ENCODE results near the gene SBK2.
A peak's percentile ranks its signal among the peaks of the same experiment; 100 is the strongest.

SBK2 gene

DNA sequence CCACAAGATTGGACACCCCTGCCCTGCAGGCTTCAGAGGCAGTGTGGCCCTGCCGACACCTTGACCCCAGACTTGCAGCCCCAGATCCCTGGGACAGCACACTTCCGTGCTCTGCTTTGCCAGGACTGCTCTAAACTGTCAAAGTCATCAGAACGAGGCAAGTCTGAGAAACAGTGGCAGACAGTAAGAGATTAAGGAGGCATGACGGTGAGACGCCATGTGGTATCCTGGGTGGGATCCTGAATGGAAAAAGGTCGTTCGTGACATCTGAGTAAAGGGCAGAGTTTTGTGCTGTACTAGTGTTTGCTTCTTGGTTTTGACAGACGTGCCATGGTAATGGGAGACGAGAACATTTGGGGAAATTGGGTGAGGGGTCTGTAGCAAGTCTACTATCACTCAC is 29.9 kb upstream of the SBK2 start:
- Histone ChIP-seq H3K27me3 (ENCODE audit: control insufficient read depth in 1 of 2, insufficient read depth in 1 of 2, low read length in 2 of 2) (peaks cover 0 to 23% of the 10 kb centered on the region in 2 experiments), H3K79me1 (replicated peaks; ENCODE audit: low read length, poor library complexity, severe bottlenecking) (no peaks in the 10 kb centered on the region), H3K27ac (ENCODE audit: low read length, poor library complexity, severe bottlenecking) (no peak overlapping the region), H2BK120ac (ENCODE audit: low read depth, low read length) (no peak overlapping the region), H3K4ac (ENCODE audit: low read depth in 1 of 2, low read length in 2 of 2) (no peak overlapping the region), H3K23ac (ENCODE audit: low read length in 2 of 2) (no peak overlapping the region), H3K9ac (ENCODE audit: low read length) (no peak overlapping the region), H4K8ac (ENCODE audit: low read length) (no peak overlapping the region), H3K4me2 (ENCODE audit: low read length, poor library complexity, severe bottlenecking) (no peak overlapping the region), H3K36me3 (ENCODE audit: control insufficient read depth in 1 of 2, insufficient read depth in 2 of 2, low read depth in 1 of 2, low read length in 2 of 2) (peaks cover 0 to 2% of the 10 kb centered on the region in 2 experiments), H3K4me3 (ENCODE audit: insufficient read depth in 1 of 2, low read depth in 1 of 2, low read length in 2 of 2) (no peak overlapping the region), H3K18ac (ENCODE audit: low read depth in 1 of 2, low read length in 2 of 2) (no peak overlapping the region), H3K9me3 (ENCODE audit: control insufficient read depth, low read length) (peaks cover 8% of the 10 kb centered on the region), H3K14ac (ENCODE audit: low read length in 2 of 2) (no peak overlapping the region), H2BK12ac (ENCODE audit: low read length in 2 of 2) (no peak overlapping the region), H2BK5ac (ENCODE audit: low read depth, low read length, poor library complexity, severe bottlenecking) (no peak overlapping the region), H2AFZ (ENCODE audit: low read depth, low read length) (no peak overlapping the region), H2AK5ac (ENCODE audit: low read length, severe bottlenecking) (no peak overlapping the region), H3K4me1 (ENCODE audit: control insufficient read depth, insufficient read depth, low read depth, low read length) (peaks cover 3% of the 10 kb centered on the region), H2BK15ac (ENCODE audit: low read depth, poor library complexity, severe bottlenecking) (no peak overlapping the region), H4K91ac (ENCODE audit: low read length) (no peak overlapping the region)
- DNase-seq = no peak
- WGBS = 69% methylated on average over 8 of the region's 9 CpGs

DNA sequence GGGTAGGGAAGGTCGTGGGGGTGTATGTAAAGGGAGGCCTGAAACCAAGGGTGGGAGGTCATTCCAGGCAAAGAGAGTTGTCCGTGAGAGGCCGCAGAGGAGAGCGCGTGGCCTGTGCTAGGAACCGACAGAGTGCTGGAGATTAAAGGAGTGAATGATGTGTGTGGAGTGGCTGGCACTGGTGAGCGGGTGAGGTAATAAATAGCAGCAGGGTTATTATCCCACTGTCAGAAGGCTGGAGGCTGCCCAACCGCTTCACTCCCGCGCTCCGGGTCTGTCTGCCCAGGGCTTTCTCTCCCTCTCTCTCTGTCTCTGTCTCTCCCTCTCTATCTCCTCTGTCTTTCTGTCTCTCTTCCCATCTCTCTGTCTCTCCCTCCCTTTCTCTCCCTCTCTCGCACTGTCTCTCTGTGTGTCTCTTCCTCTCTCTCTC is 26.3 kb upstream of the SBK2 start:
- no peak overlapping the region for H2BK15ac ChIP-seq (ENCODE audit: low read depth, poor library complexity, severe bottlenecking)
- H3K4ac ChIP-seq (ENCODE audit: low read depth in 1 of 2, low read length in 2 of 2) = no peak overlapping the region
- peak overlapping the region; percentile 60 for H4K8ac ChIP-seq (ENCODE audit: low read length)
- no peak overlapping the region for H4K91ac ChIP-seq (ENCODE audit: low read length)
- peak overlapping the region in 1 of 2 experiments; percentile 36 for H3K4me3 ChIP-seq (ENCODE audit: insufficient read depth in 1 of 2, low read depth in 1 of 2, low read length in 2 of 2)
- H3K79me1 ChIP-seq (replicated peaks; ENCODE audit: low read length, poor library complexity, severe bottlenecking) = no peaks in the 10 kb centered on the region
- H3K27me3 ChIP-seq (ENCODE audit: control insufficient read depth in 1 of 2, insufficient read depth in 1 of 2, low read length in 2 of 2) = peaks cover 3 to 26% of the 10 kb centered on the region in 2 experiments
- H3K9ac ChIP-seq (ENCODE audit: low read length) = no peak overlapping the region
- H3K23ac ChIP-seq (ENCODE audit: low read length in 2 of 2) = no peak overlapping the region
- no peak overlapping the region for H3K14ac ChIP-seq (ENCODE audit: low read length in 2 of 2)
- H2BK120ac ChIP-seq (ENCODE audit: low read depth, low read length) = peak overlapping the region; percentile 49
- no peak overlapping the region for H2BK12ac ChIP-seq (ENCODE audit: low read length in 2 of 2)
- 59% methylated on average over 12 of the region's 12 CpGs for WGBS
- no peak overlapping the region for H2AFZ ChIP-seq (ENCODE audit: low read depth, low read length)
- peak overlapping the region; percentile 38 for H2AK5ac ChIP-seq (ENCODE audit: low read length, severe bottlenecking)
- no peak overlapping the region for H3K27ac ChIP-seq (ENCODE audit: low read length, poor library complexity, severe bottlenecking)
- H3K4me2 ChIP-seq (ENCODE audit: low read length, poor library complexity, severe bottlenecking) = no peak overlapping the region
- peaks cover 7% of the 10 kb centered on the region for H3K9me3 ChIP-seq (ENCODE audit: control insufficient read depth, low read length)
- peaks cover 3% of the 10 kb centered on the region for H3K4me1 ChIP-seq (ENCODE audit: control insufficient read depth, insufficient read depth, low read depth, low read length)
- H3K36me3 ChIP-seq (ENCODE audit: control insufficient read depth in 1 of 2, insufficient read depth in 2 of 2, low read depth in 1 of 2, low read length in 2 of 2) = peaks cover 0 to 3% of the 10 kb centered on the region in 2 experiments
- H2BK5ac ChIP-seq (ENCODE audit: low read depth, low read length, poor library complexity, severe bottlenecking) = no peak overlapping the region
- DNase-seq = no peak
- no peak overlapping the region for H3K18ac ChIP-seq (ENCODE audit: low read depth in 1 of 2, low read length in 2 of 2)

DNA sequence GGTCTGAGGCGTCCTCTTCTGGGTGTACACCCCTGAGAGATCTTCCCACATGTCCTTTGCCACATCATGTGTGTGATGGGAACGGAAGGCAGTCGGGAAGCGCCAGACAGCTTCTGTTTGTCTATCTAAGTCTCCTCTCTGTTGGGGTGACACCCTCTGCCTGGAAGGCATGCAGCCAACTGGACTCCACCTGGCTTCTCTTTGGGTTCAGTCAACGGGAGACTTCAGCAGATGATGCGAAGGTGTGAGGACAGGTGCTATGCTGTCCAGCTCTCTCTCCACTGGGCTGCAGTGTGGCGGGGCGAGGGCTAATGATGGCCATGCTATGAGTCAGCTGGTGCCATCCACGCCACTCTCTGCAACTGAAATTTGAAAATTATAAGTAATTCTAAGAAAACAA is 22.8 kb upstream of the SBK2 start:
- DNase-seq = no peak
- Histone ChIP-seq H3K27me3 (ENCODE audit: control insufficient read depth in 1 of 2, insufficient read depth in 1 of 2, low read length in 2 of 2) (peaks cover 3 to 22% of the 10 kb centered on the region in 2 experiments), H3K23ac (ENCODE audit: low read length in 2 of 2) (no peak overlapping the region), H3K4me1 (ENCODE audit: control insufficient read depth, insufficient read depth, low read depth, low read length) (peaks cover 3% of the 10 kb centered on the region), H3K4ac (ENCODE audit: low read depth in 1 of 2, low read length in 2 of 2) (no peak overlapping the region), H3K9me3 (ENCODE audit: control insufficient read depth, low read length) (peaks cover 3% of the 10 kb centered on the region), H4K91ac (ENCODE audit: low read length) (no peak overlapping the region), H3K79me1 (replicated peaks; ENCODE audit: low read length, poor library complexity, severe bottlenecking) (no peaks in the 10 kb centered on the region), H3K36me3 (ENCODE audit: control insufficient read depth in 1 of 2, insufficient read depth in 2 of 2, low read depth in 1 of 2, low read length in 2 of 2) (peaks cover 0 to 3% of the 10 kb centered on the region in 2 experiments), H2AFZ (ENCODE audit: low read depth, low read length) (no peak overlapping the region), H3K9ac (ENCODE audit: low read length) (no peak overlapping the region), H3K4me3 (ENCODE audit: insufficient read depth in 1 of 2, low read depth in 1 of 2, low read length in 2 of 2) (no peak overlapping the region), H3K27ac (ENCODE audit: low read length, poor library complexity, severe bottlenecking) (no peak overlapping the region), H2BK15ac (ENCODE audit: low read depth, poor library complexity, severe bottlenecking) (no peak overlapping the region), H2BK120ac (ENCODE audit: low read depth, low read length) (no peak overlapping the region), H3K4me2 (ENCODE audit: low read length, poor library complexity, severe bottlenecking) (no peak overlapping the region), H2AK5ac (ENCODE audit: low read length, severe bottlenecking) (no peak overlapping the region), H4K8ac (ENCODE audit: low read length) (no peak overlapping the region), H3K18ac (ENCODE audit: low read depth in 1 of 2, low read length in 2 of 2) (no peak overlapping the region), H3K14ac (ENCODE audit: low read length in 2 of 2) (no peak overlapping the region), H2BK12ac (ENCODE audit: low read length in 2 of 2) (no peak overlapping the region), H2BK5ac (ENCODE audit: low read depth, low read length, poor library complexity, severe bottlenecking) (no peak overlapping the region)
- 83% methylated on average over 6 of the region's 9 CpGs for WGBS

DNA sequence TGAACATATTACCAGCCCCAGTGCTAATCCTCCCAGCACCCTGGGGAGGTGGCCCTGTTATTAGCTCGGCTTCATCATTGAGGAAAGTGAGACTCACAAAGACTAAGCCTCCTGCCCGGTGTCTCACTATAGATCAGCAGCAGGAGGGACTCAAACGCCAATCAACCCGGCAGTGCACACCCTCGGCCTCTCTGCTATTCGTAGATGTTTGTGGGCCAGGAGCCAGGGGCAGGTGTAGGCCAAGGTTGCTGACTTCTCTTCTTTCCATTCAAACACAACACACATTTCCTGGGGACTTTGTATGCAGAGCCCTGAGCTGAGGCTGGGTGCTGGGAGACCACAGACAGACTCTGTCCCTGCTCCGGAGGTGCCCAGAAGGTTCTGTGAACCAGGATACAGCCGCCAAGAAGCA is 17.8 kb upstream of the SBK2 start:
- Histone ChIP-seq H3K18ac (ENCODE audit: low read depth in 1 of 2, low read length in 2 of 2) (no peak overlapping the region), H3K4me3 (ENCODE audit: insufficient read depth in 1 of 2, low read depth in 1 of 2, low read length in 2 of 2) (no peak overlapping the region), H3K4me1 (ENCODE audit: control insufficient read depth, insufficient read depth, low read depth, low read length) (peaks cover 16% of the 10 kb centered on the region), H3K4me2 (ENCODE audit: low read length, poor library complexity, severe bottlenecking) (no peak overlapping the region), H3K9ac (ENCODE audit: low read length) (no peak overlapping the region), H3K79me1 (replicated peaks; ENCODE audit: low read length, poor library complexity, severe bottlenecking) (no peaks in the 10 kb centered on the region), H2AFZ (ENCODE audit: low read depth, low read length) (no peak overlapping the region), H2BK12ac (ENCODE audit: low read length in 2 of 2) (no peak overlapping the region), H3K14ac (ENCODE audit: low read length in 2 of 2) (no peak overlapping the region), H2BK120ac (ENCODE audit: low read depth, low read length) (no peak overlapping the region), H3K4ac (ENCODE audit: low read depth in 1 of 2, low read length in 2 of 2) (no peak overlapping the region), H4K91ac (ENCODE audit: low read length) (no peak overlapping the region), H2AK5ac (ENCODE audit: low read length, severe bottlenecking) (peak overlapping the region; percentile 83), H3K9me3 (ENCODE audit: control insufficient read depth, low read length) (no peaks in the 10 kb centered on the region), H3K27ac (ENCODE audit: low read length, poor library complexity, severe bottlenecking) (no peak overlapping the region), H3K23ac (ENCODE audit: low read length in 2 of 2) (no peak overlapping the region), H3K36me3 (ENCODE audit: control insufficient read depth in 1 of 2, insufficient read depth in 2 of 2, low read depth in 1 of 2, low read length in 2 of 2) (no peaks in the 10 kb centered on the region), H3K27me3 (ENCODE audit: control insufficient read depth in 1 of 2, insufficient read depth in 1 of 2, low read length in 2 of 2) (peaks cover 0 to 16% of the 10 kb centered on the region in 2 experiments), H4K8ac (ENCODE audit: low read length) (no peak overlapping the region), H2BK5ac (ENCODE audit: low read depth, low read length, poor library complexity, severe bottlenecking) (no peak overlapping the region), H2BK15ac (ENCODE audit: low read depth, poor library complexity, severe bottlenecking) (no peak overlapping the region)
- DNase-seq = no peak
- WGBS = 88% methylated on average over 8 of the region's 8 CpGs
